HG03460 (cell line): ENCODE data around the gene PORCN.
"Not testable (repeated sequence)": the region's sequence is repeated elsewhere in the genome, so short reads cannot be mapped to it uniquely, and the experiment has no call there.

Source experiments
- ATAC-seq: cut with Tn5 transposase; IDR thresholded peaks from one replicate; pipeline ENCODE4 v1.9.1; 2021; ENCODE audit not compliant: unreplicated experiment

Gene PORCN

DNA sequence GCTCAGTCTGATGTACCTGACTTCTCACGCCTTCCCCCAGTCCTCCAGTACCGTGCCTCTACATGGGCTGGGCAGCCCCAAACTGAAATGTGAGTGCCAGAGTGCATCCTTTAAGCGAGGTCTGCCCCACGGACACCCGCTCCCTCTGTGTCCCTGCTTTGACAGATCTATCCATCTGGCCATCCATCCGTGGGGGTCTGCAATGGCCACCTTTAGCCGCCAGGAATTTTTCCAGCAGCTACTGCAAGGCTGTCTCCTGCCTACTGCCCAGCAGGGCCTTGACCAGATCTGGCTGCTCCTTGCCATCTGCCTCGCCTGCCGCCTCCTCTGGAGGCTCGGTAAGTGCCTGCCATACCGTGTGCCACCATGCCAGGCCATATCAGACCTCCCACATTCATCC is 827 bp downstream of the PORCN start:
- no peak for ATAC-seq

DNA sequence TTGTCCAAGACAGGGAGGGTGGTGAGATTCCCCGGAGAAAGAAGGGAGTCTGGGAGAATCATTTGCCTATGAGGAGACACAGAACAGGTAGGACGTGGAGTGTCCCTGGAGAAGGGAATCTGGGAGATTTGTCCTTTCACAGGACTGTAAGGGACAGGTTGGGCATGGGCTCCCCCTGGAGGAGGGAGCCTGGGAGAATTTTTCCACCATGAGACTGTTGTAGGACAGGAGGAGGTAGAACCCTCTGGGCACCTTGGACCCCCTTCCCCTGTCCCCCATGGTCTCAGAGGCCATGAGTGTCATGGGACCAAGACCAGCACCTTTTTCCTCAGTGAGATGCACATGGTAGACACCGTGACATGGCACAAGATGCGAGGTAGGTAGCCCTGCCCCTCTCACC is 2.8 kb downstream of the PORCN start:
- ATAC-seq: no peak

GRCh38 chrX:48512371-48512935 is 3.7 kb downstream of the PORCN start:
- ATAC-seq: no peak

DNA sequence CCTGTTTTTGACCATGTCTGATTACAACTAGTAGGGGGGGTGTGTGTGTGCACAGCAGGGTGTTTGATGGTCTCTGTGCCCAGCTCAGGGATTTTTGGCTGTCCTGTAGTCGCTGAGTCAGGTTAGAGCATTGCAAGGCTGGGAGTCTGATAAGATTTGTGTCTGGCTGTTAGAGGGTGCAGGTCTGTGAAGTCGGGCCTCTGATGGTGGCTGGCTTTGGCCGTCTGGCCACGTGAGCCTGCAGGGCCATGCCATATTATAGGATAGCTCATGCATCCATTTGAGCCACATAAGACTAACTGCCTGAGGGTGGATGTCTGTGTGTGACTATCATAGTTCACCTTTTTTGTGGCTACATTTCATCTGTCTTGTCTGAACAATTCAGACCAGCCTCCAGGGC is 4.9 kb downstream of the PORCN start:
- ATAC-seq: no peak

GRCh38 chrX:48514126-48514806 is 5.5 kb downstream of the PORCN start:
- no peak for ATAC-seq

DNA sequence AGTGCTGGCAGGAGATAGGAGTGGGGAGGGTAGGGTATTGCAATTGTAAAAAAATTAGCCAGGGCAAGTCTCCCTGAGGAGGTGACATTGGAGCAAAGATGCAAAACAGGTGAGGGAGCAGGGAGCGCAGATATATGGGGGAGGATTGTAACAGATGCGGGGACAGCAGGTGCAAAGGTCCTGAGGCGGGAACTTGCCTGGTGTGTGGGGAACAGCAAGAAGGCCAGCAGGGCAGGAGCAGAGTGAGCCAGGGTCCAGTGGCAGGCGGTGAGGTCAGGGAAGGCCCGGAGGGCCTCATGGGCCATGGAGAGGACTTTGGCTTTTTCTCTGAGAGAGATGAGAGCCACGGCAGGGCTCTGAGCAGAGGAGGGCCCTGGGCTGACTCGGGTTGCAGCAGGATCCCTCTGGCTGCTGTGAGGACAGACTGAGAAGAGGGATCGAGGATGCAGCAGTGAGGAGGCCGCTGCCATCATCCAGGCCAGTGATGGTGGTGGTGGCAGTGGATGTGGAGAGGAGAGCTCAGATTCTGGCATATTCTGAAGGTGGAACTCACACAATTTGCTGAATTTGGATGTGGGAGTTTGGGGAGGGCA is 6.2 kb downstream of the PORCN start:
- ATAC-seq: no peak

DNA sequence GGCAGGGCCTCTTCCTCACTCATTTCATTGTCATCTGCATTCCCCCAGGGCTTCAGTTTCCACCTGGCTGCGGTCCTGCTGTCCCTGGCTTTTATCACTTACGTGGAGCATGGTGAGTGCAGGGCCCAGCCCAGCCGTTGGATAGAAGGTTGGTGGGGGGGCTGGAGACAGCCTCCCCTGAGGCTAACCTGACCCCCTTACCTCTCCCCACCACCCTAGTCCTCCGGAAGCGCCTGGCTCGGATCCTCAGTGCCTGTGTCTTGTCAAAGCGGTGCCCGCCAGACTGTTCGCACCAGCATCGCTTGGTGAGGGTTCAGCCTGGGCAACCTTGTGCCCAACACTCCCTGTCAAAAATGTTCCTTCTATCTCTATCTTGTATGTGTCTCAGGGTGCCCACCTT is 7.0 kb downstream of the PORCN start:
- no peak for ATAC-seq

GRCh38 chrX:48516285-48516684 is 7.5 kb downstream of the PORCN start:
- ATAC-seq: no peak

DNA sequence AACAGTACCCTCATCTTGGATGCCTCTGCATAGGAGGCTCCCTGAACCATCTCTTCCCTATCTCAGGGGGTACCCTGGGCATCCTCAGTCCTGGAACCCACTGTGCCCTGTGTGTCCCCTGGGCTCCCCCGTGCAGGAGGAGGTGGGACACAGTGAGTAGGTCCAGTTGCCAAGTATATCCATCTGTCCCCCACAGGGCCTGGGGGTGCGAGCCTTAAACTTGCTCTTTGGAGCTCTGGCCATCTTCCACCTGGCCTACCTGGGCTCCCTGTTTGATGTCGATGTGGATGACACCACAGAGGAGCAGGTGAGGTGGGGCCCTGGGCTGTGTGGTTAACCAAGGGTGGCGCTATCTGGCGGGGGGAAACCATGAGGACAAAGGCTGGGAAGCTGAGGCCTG is 8.2 kb downstream of the PORCN start:
- ATAC-seq: no peak

DNA sequence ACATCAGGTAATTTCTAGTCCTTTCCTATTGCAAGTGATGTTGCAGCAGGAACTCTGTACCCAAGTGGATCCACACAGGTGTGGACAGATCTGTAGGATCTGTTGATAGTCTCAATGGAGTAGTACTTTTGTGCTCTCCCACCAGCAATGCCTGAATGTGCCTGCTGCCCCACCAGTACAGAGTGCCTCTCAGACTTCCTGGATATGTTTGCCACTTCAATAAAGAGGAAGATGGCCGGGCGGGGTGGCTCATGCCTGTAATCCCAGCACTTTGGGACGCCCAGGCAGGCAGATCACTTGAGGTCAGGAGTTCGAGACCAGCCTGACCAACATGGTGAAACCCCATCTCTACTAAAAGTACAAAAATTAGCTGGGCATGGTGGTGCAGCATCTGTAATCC is 10.7 kb downstream of the PORCN start:
- ATAC-seq: not testable (repeated sequence)

- ATAC-seq: no peak
Observed at GRCh38 chrX:48520455-48520854, 11.7 kb downstream of the PORCN start.

DNA sequence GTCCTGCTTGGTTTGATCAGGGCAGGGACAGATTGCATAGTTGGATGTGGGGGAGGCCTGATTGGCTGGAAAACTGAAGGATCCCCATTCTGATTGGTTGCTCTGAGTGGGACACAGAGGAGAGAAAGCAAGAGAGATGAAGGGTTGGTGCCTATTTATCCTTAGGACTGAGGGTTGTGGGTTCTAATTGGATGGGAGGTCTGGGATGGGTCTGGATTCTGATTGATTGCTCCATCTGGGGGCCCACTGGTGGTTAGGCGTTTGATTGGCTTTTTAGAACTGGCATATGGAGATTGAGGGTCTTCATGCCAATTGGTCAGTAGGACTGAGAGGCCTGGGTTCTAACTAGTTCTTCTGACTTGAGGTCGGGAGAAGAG is 12.2 kb downstream of the PORCN start:
- no peak for ATAC-seq

- peak; percentile 93 for ATAC-seq
Observed at GRCh38 chrX:48521353-48522243, 12.8 kb downstream of the PORCN start, which contains the start of gene EBP. TSS of gene EBP (plus strand) at chrX:48521808. CDS start at chrX:48523772, 1,964 bp downstream.

GRCh38 chrX:48522291-48522690 is 13.5 kb downstream of the PORCN start:
- no peak for ATAC-seq

DNA sequence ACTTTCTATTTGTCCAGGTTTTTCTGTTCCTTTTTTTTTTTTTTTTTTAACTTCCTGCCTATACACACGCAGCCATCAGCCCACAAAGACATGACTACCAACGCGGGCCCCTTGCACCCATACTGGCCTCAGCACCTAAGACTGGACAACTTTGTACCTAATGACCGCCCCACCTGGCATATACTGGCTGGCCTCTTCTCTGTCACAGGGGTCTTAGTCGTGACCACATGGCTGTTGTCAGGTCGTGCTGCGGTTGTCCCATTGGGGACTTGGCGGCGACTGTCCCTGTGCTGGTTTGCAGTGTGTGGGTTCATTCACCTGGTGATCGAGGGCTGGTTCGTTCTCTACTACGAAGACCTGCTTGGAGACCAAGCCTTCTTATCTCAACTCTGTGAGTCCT is 14.9 kb downstream of the PORCN start:
- no peak for ATAC-seq

DNA sequence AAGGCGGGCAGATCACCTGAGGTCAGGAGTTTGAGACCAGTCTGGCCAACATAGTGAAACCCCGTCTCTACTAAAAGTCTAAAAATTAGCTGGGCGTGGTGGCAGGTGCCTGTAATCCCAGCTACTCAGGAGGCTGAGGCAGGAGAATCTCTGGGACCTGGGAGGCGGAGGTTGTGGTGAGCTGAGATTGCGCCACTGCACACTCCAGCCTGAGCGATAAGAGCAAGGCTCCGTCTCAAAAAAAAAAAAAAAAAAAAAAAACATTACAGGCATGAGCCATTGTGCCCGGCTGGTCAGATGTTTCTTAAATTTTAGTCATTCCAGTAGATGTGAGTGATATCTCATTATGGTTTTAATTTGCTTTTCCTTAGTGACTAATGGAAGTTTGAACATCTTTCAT is 17.1 kb downstream of the PORCN start:
- ATAC-seq: not testable (repeated sequence)

GRCh38 chrX:48530736-48531135 is 21.9 kb downstream of the PORCN start:
- ATAC-seq: no peak

DNA sequence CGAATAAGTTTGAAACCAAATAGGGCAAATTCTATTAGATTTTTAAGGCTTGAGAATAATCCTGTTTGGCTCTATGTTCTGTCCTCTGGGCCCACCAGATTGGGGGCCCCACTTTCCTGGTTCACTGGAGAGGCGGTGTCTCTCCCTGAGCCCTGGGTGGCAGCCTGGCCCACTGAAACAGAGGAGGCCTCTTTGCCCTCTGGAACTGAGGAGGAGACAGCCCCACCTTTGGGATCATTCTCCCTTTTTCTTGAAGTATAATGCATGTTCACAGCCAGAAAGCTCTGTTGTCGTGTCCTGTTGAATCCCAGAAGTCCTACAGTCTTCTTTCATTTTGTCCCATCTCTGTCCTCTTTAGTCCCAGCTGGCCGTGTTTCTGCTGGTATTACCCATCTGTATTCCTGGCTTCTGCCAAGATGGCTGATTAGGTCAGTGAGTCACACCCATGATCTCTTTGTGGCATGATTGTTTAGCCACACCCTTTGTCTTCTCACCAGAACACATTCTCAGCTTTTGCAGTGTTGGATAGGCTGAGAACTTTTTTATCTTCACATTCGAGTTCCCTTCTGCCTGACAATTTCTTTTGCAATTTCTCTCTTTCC is 22.7 kb downstream of the PORCN start:
- no peak for ATAC-seq

DNA sequence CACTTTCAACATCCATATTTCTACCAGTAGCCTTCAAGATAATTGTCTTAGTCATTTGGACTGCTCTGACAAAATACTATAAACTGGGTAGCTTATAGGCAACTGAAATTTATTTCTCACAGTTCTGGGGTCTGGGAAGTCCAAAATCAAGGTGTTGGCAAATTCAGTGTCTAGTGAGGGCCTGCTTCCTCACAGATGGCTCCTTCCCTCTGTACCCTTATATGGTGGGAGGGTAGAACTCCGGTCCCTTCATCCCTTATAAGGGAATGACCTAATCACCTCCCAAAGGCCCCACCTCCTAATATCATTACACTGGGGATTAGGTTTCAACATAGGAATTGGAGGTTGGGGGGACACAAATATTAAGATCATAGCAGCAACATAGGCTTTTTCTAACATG is 23.4 kb downstream of the PORCN start:
- ATAC-seq: no peak

GRCh38 chrX:48533165-48533564 is 24.4 kb downstream of the PORCN start:
- no peak for ATAC-seq

DNA sequence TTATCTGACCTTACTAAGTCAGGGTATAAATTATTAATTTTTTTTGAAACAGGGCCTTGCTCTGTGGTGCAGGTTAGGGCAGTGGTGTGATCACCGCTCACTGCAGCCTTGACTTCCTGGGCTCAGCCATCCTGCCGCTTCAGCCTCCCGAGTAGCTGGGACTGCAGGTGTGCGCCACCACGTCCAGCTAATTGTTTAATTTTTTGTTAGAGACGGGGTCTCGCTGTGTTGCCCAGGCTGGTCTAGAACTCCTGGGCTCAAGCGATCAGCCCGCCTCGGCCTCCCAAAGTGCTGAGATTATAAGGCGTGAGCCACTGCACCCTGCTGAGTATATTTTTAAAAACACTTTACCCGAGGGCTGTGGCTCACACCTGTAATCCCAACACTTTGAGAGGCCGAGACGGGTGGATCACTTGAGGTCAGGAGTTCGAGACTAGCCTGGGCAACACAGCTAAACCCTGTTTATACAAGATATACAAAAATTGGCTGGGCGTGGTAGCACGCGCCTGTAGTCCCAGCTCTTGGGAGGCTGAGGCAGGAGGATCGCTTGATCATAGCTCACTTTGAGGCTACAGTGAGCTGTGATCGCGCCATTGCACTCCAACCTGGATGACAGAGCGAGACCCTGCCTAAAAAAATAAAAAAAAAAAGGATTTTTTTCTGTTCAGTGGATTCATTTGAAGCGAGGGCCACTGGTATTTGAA is 30.0 kb downstream of the PORCN start:
- no peak for ATAC-seq
